ENCODE results near the gene GRIA1. TPM values are rescaled to one million over a fixed set of nuclear protein-coding genes. Genes with fewer than 3 reads are reported as not detected.

Gene GRIA1
- total RNA-seq, 1 donor from 2014 or later, result not detected

DNA sequence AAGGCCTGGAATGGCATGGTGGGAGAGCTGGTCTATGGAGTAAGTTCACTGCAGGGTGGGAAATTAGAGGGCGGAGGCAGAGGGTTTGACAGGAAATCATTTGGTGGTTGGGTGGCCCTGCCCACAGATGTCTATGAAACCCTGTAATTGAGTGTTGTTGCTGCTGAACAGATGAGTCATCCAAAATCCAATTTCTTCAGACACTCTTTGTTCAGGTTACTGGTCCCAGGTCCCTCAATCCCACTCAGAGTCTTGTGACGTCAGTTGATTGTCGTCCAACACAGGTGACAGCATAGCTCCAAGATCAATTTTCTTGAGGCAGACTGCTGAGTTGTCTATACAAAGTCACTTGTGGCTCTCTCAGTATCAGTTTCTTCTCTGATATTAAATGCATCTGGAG lies 208.6 kb downstream of the GRIA1 start:
- H3K27ac Mint-ChIP-seq, result no peak overlapping the region
- no peaks in the 10 kb centered on the region for H3K9me3 Mint-ChIP-seq (ENCODE audit: low read depth)
- H3K36me3 Mint-ChIP-seq (ENCODE audit: insufficient read depth), result no peaks in the 10 kb centered on the region
- peaks cover 3% of the 10 kb centered on the region for H3K27me3 Mint-ChIP-seq
- DNase-seq (ENCODE audit: low spot score, unreplicated experiment), result no peak
- no peak overlapping the region for H3K4me3 Mint-ChIP-seq (ENCODE audit: low read depth)
- TF ChIP-seq, protein P1, sequence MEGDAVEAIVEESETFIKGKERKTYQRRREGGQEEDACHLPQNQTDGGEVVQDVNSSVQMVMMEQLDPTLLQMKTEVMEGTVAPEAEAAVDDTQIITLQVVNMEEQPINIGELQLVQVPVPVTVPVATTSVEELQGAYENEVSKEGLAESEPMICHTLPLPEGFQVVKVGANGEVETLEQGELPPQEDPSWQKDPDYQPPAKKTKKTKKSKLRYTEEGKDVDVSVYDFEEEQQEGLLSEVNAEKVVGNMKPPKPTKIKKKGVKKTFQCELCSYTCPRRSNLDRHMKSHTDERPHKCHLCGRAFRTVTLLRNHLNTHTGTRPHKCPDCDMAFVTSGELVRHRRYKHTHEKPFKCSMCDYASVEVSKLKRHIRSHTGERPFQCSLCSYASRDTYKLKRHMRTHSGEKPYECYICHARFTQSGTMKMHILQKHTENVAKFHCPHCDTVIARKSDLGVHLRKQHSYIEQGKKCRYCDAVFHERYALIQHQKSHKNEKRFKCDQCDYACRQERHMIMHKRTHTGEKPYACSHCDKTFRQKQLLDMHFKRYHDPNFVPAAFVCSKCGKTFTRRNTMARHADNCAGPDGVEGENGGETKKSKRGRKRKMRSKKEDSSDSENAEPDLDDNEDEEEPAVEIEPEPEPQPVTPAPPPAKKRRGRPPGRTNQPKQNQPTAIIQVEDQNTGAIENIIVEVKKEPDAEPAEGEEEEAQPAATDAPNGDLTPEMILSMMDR (IDR thresholded peaks at IDR 0.05; ENCODE audit: unreplicated experiment), result no peak
- peaks cover 1% of the 10 kb centered on the region for H3K4me1 Mint-ChIP-seq (ENCODE audit: low read depth)

DNA sequence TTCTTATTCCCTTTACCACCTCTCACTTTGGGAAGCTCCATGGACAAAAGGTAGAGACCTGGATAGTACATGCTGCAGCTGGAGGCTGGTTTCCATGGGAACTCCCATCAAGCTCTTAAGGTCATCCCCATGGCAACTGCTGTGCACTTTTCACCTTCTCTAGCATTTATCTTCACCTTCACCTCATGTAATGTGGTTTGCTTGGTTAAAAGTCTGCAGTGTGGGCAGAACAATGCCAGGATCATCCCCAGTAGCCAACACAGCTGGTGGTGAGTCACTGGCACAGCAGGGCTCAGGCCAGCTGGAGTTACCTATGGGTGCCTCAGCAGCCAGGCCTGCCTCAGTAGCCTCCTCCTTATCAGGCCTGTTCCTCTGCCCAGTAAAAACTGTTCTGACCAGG lies 210.5 kb downstream of the GRIA1 start:
- H3K27ac Mint-ChIP-seq, result no peak overlapping the region
- H3K27me3 Mint-ChIP-seq, result no peaks in the 10 kb centered on the region
- H3K4me1 Mint-ChIP-seq (ENCODE audit: low read depth), result peaks cover 1% of the 10 kb centered on the region
- H3K9me3 Mint-ChIP-seq (ENCODE audit: low read depth), result peaks cover 2% of the 10 kb centered on the region
- no peaks in the 10 kb centered on the region for H3K36me3 Mint-ChIP-seq (ENCODE audit: insufficient read depth)
- no peak overlapping the region for H3K4me3 Mint-ChIP-seq (ENCODE audit: low read depth)
- TF ChIP-seq, protein P1 (IDR thresholded peaks at IDR 0.05; ENCODE audit: unreplicated experiment), result no peak
- no peak for DNase-seq (ENCODE audit: low spot score, unreplicated experiment)

DNA sequence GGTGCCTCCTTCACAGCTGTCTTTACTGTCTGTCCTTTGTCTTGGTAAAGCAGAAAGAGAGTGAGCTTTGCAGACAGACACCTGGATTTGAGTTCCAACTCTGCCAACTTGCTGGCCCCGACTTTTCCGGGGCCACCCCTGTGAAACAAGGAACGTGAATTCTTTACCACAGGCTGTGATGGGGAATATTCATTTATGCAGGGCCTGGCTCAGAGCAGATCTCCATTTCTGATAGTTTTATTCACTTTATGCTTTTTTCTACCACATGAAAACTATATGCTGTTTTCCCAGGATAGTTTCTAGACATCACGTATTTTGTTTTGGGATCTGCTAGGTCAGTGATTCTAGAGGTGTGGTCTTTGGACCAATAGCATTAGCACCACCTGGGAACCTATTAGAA lies 211.8 kb downstream of the GRIA1 start:
- H3K9me3 Mint-ChIP-seq (ENCODE audit: low read depth), result peaks cover 2% of the 10 kb centered on the region
- TF ChIP-seq, protein P1 (IDR thresholded peaks at IDR 0.05; ENCODE audit: unreplicated experiment), result no peak
- no peaks in the 10 kb centered on the region for H3K27me3 Mint-ChIP-seq
- no peak overlapping the region for H3K4me3 Mint-ChIP-seq (ENCODE audit: low read depth)
- no peak overlapping the region for H3K27ac Mint-ChIP-seq
- H3K4me1 Mint-ChIP-seq (ENCODE audit: low read depth), result peaks cover 1% of the 10 kb centered on the region
- DNase-seq (ENCODE audit: low spot score, unreplicated experiment), result no peak
- no peaks in the 10 kb centered on the region for H3K36me3 Mint-ChIP-seq (ENCODE audit: insufficient read depth)

DNA sequence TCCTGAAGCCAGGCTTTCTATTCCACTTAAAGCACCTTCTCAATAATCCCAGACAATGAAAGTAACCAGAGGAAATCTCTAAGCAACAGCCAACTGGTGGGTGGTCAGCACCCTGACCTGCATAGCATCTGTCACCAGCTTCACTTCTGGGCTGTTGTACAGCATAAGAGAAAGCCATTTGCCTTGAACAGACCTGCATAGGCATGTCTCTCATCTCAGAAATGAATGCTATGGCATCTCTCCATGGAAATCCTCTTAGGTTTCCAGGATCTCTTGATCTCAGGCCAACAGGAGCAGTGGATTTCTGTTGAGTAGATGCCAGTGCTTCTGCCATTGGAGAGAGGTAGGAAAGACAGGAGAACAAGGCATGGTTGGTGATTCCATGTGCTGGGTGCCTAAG lies 213.6 kb downstream of the GRIA1 start:
- Mint-ChIP-seq H3K4me3 (ENCODE audit: low read depth) (no peak overlapping the region), H3K27ac (no peak overlapping the region)

DNA sequence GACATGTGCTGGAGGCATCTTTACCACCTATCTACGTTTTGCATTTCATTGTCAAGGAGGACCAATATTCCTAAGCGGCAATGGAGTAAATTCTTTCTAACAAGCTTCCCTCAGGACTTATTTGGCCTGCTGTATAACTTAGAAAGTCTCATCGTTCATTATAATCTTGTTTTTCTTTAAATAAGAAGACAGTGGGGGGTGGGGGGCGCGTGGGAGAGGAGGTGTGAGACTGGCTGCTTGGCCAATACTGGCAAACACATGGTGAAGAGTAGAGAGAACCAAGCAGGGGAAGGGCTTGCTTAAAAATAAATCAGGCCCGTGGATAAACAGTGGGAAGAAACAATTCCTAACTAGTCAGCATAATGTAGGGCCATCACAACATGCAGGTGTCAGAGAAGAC lies 217.2 kb downstream of the GRIA1 start:
- H3K4me3 Mint-ChIP-seq (ENCODE audit: low read depth), result no peak overlapping the region
- no peaks in the 10 kb centered on the region for H3K4me1 Mint-ChIP-seq (ENCODE audit: low read depth)
- no peaks in the 10 kb centered on the region for H3K36me3 Mint-ChIP-seq (ENCODE audit: insufficient read depth)
- TF ChIP-seq, protein P1 (IDR thresholded peaks at IDR 0.05; ENCODE audit: unreplicated experiment), result no peak
- no peak overlapping the region for H3K27ac Mint-ChIP-seq
- peaks cover 2% of the 10 kb centered on the region for H3K9me3 Mint-ChIP-seq (ENCODE audit: low read depth)
- H3K27me3 Mint-ChIP-seq, result no peaks in the 10 kb centered on the region
- no peak for DNase-seq (ENCODE audit: low spot score, unreplicated experiment)

More for the DNA sequence above, 213.6 kb downstream of the GRIA1 start:
- Mint-ChIP-seq H3K36me3 (ENCODE audit: insufficient read depth) (no peaks in the 10 kb centered on the region), H3K4me1 (ENCODE audit: low read depth) (peaks cover 1% of the 10 kb centered on the region), H3K9me3 (ENCODE audit: low read depth) (peaks cover 2% of the 10 kb centered on the region), H3K27me3 (no peaks in the 10 kb centered on the region)
- no peak for DNase-seq (ENCODE audit: low spot score, unreplicated experiment)
- TF ChIP-seq, protein P1 (IDR thresholded peaks at IDR 0.05; ENCODE audit: unreplicated experiment), result no peak
